ENCODE results near the gene CINP. TPM values are rescaled to one million over a fixed set of nuclear protein-coding genes. Genes with fewer than 3 reads are reported as not detected.

CINP gene
- total and polyA plus RNA-seq, 2 experiments from 2014 or later: 54.0 to 63.1 TPM

GRCh38 chr14:102321456-102322422, 41.0 kb downstream of the CINP start:
- Histone ChIP-seq H3K4me3 (no peak overlapping the region), H3K9me2 (ENCODE audit: insufficient read depth) (no peaks in the 10 kb centered on the region), H3K4me2 (no peak overlapping the region), H3K79me2 (replicated peaks; ENCODE audit: insufficient read depth) (no peaks in the 10 kb centered on the region), H3K4me1 (ENCODE audit: insufficient read depth) (peaks cover 22% of the 10 kb centered on the region), H3K27ac (ENCODE audit: low read depth) (no peak overlapping the region), H3F3A (replicated peaks; ENCODE audit: low read depth) (0 out of 2 replicates have a peak, but pooled peaks cover 16% of the 10 kb centered on the region), H2AFZ (no peak overlapping the region), H4K20me1 (replicated peaks; ENCODE audit: insufficient read depth) (no peaks in the 10 kb centered on the region), H3K27me3 (ENCODE audit: insufficient read depth) (no peaks in the 10 kb centered on the region), H3K36me3 (ENCODE audit: insufficient read depth) (no peaks in the 10 kb centered on the region)
- Mint-ChIP-seq H3K4me1 (peaks cover 22% of the 10 kb centered on the region), H3K9me3 (0 out of 3 replicates have a peak, but pooled peaks cover 4% of the 10 kb centered on the region), H3K36me3 (ENCODE audit: low read depth) (peaks cover 4% of the 10 kb centered on the region; the same call in 2 of the 3 replicates), H3K4me3 (no peak overlapping the region; the same call in 2 of the 3 replicates), H3K27me3 (ENCODE audit: insufficient read depth, low read depth, poor library complexity) (peaks cover 15% of the 10 kb centered on the region), H3K27ac (no peak overlapping the region)
- no peak for ATAC-seq
- TF ChIP-seq ZNF114 (CRISPR knock-in tag; IDR thresholded peaks at IDR 0.05) (no peak), EZH2phosphoT487 (IDR thresholded peaks at IDR 0.05; ENCODE audit: unreplicated experiment) (no peak), ETS1 (IDR thresholded peaks at IDR 0.05) (no peak), STAT1 (IDR thresholded peaks at IDR 0.05; ENCODE audit: unreplicated experiment) (no peak), JUNB (IDR thresholded peaks at IDR 0.05; ENCODE audit: unreplicated experiment) (no peak), ZNF462 (CRISPR knock-in tag; IDR thresholded peaks at IDR 0.05) (no peak), NANOG (IDR thresholded peaks at IDR 0.05; ENCODE audit: borderline replicate concordance) (no peak), REST (IDR thresholded peaks at IDR 0.05; ENCODE audit: unreplicated experiment) (no peak)
- DNase-seq (ENCODE audit: low spot score): no peak
